Gastrocnemius medialis (tissue), 4 donors: ENCODE measurements around the gene PLN. TPM values are rescaled to one million over a fixed set of nuclear protein-coding genes. Genes with fewer than 3 reads are reported as not detected.

Experiments used
- ATAC-seq, 2 donors: fragments of 150-250 bp; one replicate each; pipeline ENCODE4 v1.9.1; 2016
- DNase-seq, 2 donors: peaks; one replicate each; pipeline ENCODE4 v3.0.0-alpha.2; 2019
- H3K27ac ChIP-seq, 4 donors: fragments of 200-600 bp; sonication (generic); 1 replicate in 1 of 4; 2 replicates in 3 of 4; pipeline ENCODE4 v1.5.1; 2016 to 2018; ENCODE audit warnings: mild to moderate bottlenecking in 2 of 4, moderate library complexity in 1 of 4
- H3K27me3 ChIP-seq, 3 donors: fragments of 200-600 bp; sonication (generic) in 2 of 3; 1 replicate in 1 of 3; 2 replicates in 2 of 3; pipeline versions ENCODE4 v1.5.1 to v1.6.0; 2016 to 2019; ENCODE audit warnings: mild to moderate bottlenecking in 1 of 3, moderate library complexity in 1 of 3
- H3K36me3 ChIP-seq, 2 donors: fragments of 200-600 bp; sonication (generic) in 1 of 2; one replicate each; pipeline ENCODE4 v1.5.1; 2017 to 2018
- H3K4me1 ChIP-seq, 2 donors: fragments of 200-600 bp; sonication (generic) in 1 of 2; one replicate each; pipeline ENCODE4 v1.5.1; 2016 to 2017; ENCODE audit warnings: mild to moderate bottlenecking in 2 of 2
- H3K4me3 ChIP-seq, 4 donors: fragments of 200-600 bp; sonication (generic) in 3 of 4; 1 replicate in 1 of 4; 2 replicates in 3 of 4; pipeline ENCODE4 v1.5.1; 2016 to 2019; ENCODE audit warnings: mild to moderate bottlenecking in 2 of 4
- H3K9me3 ChIP-seq, 3 donors: fragments of 200-600 bp; sonication (generic) in 2 of 3; 1 replicate in 1 of 3; 2 replicates in 2 of 3; pipeline ENCODE4 v1.5.1; 2016 to 2019
- CTCF ChIP-seq, 5 experiments: fragments of 450-650 bp in 3 of 5; fragments of 200-600 bp in 2 of 5; sonication (generic) in 2 of 5; IDR thresholded peaks in 4 of 5; conservative IDR thresholded peaks in 1 of 5; 1 replicate in 4 of 5; 2 replicates in 1 of 5; pipeline ENCODE4 v1.5.1; 2016 to 2019; ENCODE audit warnings: antibody characterized with exemption in 5 of 5, mild to moderate bottlenecking in 3 of 5, moderate library complexity in 3 of 5
- POLR2A ChIP-seq, 2 donors: fragments of 450-650 bp; IDR thresholded peaks; one replicate each; pipeline ENCODE4 v1.6.1; 2017; ENCODE audit warnings: antibody characterized with exemption in 2 of 2, mild to moderate bottlenecking in 2 of 2, moderate library complexity in 2 of 2
- in situ Hi-C, 4 donors: fragments of 200-750 bp; cut with MboI; loops; one replicate each; pipeline versions ENCODE4 v1.15.0 to v1.8.0; 2017; ENCODE audit warnings: low sequenced_read_pairs in 4 of 4
- intact Hi-C: fragments of 100-400 bp; cut with DNase I; formaldehyde crosslinking; loops from one replicate; pipeline ENCODE4 v1.15.1; 2023; ENCODE audit warnings: low total_unique reads
- total RNA-seq, 4 donors: library from RNA; depleted of rRNA; stranded (reverse); fragments of >200 nt; gene quantifications; one replicate each; pipeline versions ENCODE4 v1.1.0 to v1.2.3, GENCODE V29; 2016

PLN gene
- total RNA-seq, 4 donors from 2014 or later = 49.6 to 278 (median 202) TPM

- Histone ChIP-seq H3K9me3 (no peaks in the 10 kb centered on the region), H3K36me3 (no peaks in the 10 kb centered on the region), H3K27ac (peak overlapping the region in 3 of 4 donors; percentile 45 to 74 (median 47)), H3K4me1 (peaks cover 25 to 31% of the 10 kb centered on the region in 2 donors), H3K27me3 (no peaks in the 10 kb centered on the region), H3K4me3 (no peak overlapping the region)
- in situ Hi-C loops = loop anchor here in 1 of 4 donors (25.0 kb wide), 1 partner anchor 249 kb away; no protein-coding TSS in a partner anchor
- no peak for DNase-seq
- TF ChIP-seq CTCF (IDR thresholded peaks at IDR 0.05 in 4 of 5, conservative IDR thresholded peaks at IDR 0.05 in 1 of 5) (no peak), POLR2A (IDR thresholded peaks at IDR 0.05) (no peak)
- intact Hi-C loops = no loop called here
- ATAC-seq = no peak
Measured at GRCh38 chr6:118536478-118536877, 11.6 kb upstream of the PLN start.

GRCh38 chr6:118537574-118537973 is 10.5 kb upstream of the PLN start:
- in situ Hi-C loops = loop anchor here in 1 of 4 donors (25.0 kb wide), 1 partner anchor 250 kb away; no protein-coding TSS in a partner anchor
- Histone ChIP-seq H3K4me3 (no peak overlapping the region), H3K36me3 (no peaks in the 10 kb centered on the region), H3K27ac (peak overlapping the region; percentile 45 to 74 (median 52)), H3K9me3 (no peaks in the 10 kb centered on the region), H3K4me1 (peaks cover 22 to 31% of the 10 kb centered on the region in 2 donors), H3K27me3 (no peaks in the 10 kb centered on the region)
- peak; percentile 21 to 30 for ATAC-seq
- intact Hi-C loops = no loop called here
- no peak for DNase-seq
- TF ChIP-seq POLR2A (IDR thresholded peaks at IDR 0.05) (no peak), CTCF (IDR thresholded peaks at IDR 0.05 in 4 of 5, conservative IDR thresholded peaks at IDR 0.05 in 1 of 5) (no peak)

- Histone ChIP-seq H3K27me3 (no peaks in the 10 kb centered on the region), H3K4me1 (peaks cover 22 to 49% of the 10 kb centered on the region in 2 donors), H3K27ac (peak overlapping the region in 1 of 4 donors; percentile 88), H3K9me3 (no peaks in the 10 kb centered on the region), H3K4me3 (no peak overlapping the region), H3K36me3 (no peaks in the 10 kb centered on the region)
- ATAC-seq (no peak), DNase-seq (no peak)
- TF ChIP-seq CTCF (IDR thresholded peaks at IDR 0.05 in 4 of 5, conservative IDR thresholded peaks at IDR 0.05 in 1 of 5) = no peak
- in situ Hi-C loops = loop anchor here in 1 of 4 donors (25.0 kb wide), 1 partner anchor 255 kb away; no protein-coding TSS in a partner anchor
- intact Hi-C loops = no loop called here
Measured at GRCh38 chr6:118542184-118542952, 5.7 kb upstream of the PLN start.

- ATAC-seq (no peak), DNase-seq (no peak)
- H3K27ac ChIP-seq = peak overlapping the region; percentile 9 to 88 (median 33)
- TF ChIP-seq CTCF (IDR thresholded peaks at IDR 0.05 in 4 of 5, conservative IDR thresholded peaks at IDR 0.05 in 1 of 5) (no peak), POLR2A (IDR thresholded peaks at IDR 0.05) (no peak)
- H3K9me3 ChIP-seq = no peaks in the 10 kb centered on the region
- in situ Hi-C loops = loop anchor here in 1 of 4 donors (25.0 kb wide), 1 partner anchor 257 kb away; no protein-coding TSS in a partner anchor
- intact Hi-C loops = loop anchor here (2.0 kb wide), 1 partner anchor 29 kb away; no protein-coding TSS in a partner anchor
- no peaks in the 10 kb centered on the region for H3K27me3 ChIP-seq
- H3K36me3 ChIP-seq = no peaks in the 10 kb centered on the region
- H3K4me1 ChIP-seq = peaks cover 13 to 40% of the 10 kb centered on the region in 2 donors
- no peak overlapping the region for H3K4me3 ChIP-seq
Measured at GRCh38 chr6:118544105-118544504, 4.0 kb upstream of the PLN start.
